NCI-H526 treated with DMSO at 0.1 percent for 48 hours (cell line): ENCODE measurements around the gene TSEN34.

ENCODE experiments used
- DNase-seq: peaks from one replicate; lab custom pipeline; 2025; lab: John Stamatoyannopoulos, UW

TSEN34 gene

GRCh38 chr19:54191011-54191810, at the start of gene TSEN34:
Gene TSEN34, plus strand, starts transcription at chr19:54191308. Its CDS starts 57 bp downstream, at chr19:54191365.
- peak; percentile 92 for DNase-seq

- DNase-seq: no peak
Observed at GRCh38 chr19:54141356-54141755, 49.8 kb upstream of the TSEN34 start.

GRCh38 chr19:54142166-54142780, 48.8 kb upstream of the TSEN34 start:
- DNase-seq: no peak

GRCh38 chr19:54145541-54146158, 45.5 kb upstream of the TSEN34 start:
- no peak for DNase-seq

- DNase-seq: no peak
Observed at GRCh38 chr19:54147676-54148075, 43.4 kb upstream of the TSEN34 start.

GRCh38 chr19:54148158-54148557, 43.0 kb upstream of the TSEN34 start:
- DNase-seq: no peak

- no peak for DNase-seq
Observed at GRCh38 chr19:54149021-54149812, 41.9 kb upstream of the TSEN34 start.

GRCh38 chr19:54151362-54152035, 39.6 kb upstream of the TSEN34 start:
- DNase-seq: no peak

- DNase-seq: no peak
Observed at GRCh38 chr19:54152267-54152666, 38.8 kb upstream of the TSEN34 start.

- DNase-seq: no peak
Observed at GRCh38 chr19:54152878-54153524, 38.1 kb upstream of the TSEN34 start.

- no peak for DNase-seq
Observed at GRCh38 chr19:54153731-54154326, 37.3 kb upstream of the TSEN34 start.

GRCh38 chr19:54154603-54155345, 36.3 kb upstream of the TSEN34 start:
- no peak for DNase-seq

- no peak for DNase-seq
Observed at GRCh38 chr19:54155694-54156093, 35.4 kb upstream of the TSEN34 start.

- no peak for DNase-seq
Observed at GRCh38 chr19:54156490-54156889, 34.6 kb upstream of the TSEN34 start.

- no peak for DNase-seq
Observed at GRCh38 chr19:54156953-54157352, 34.2 kb upstream of the TSEN34 start.

- DNase-seq: no peak
Observed at GRCh38 chr19:54158812-54159351, 32.2 kb upstream of the TSEN34 start.

GRCh38 chr19:54159352-54160181, 31.5 kb upstream of the TSEN34 start, which contains the start of gene LENG1:
Gene LENG1, minus strand, starts transcription at chr19:54159721. Its CDS starts 26 bp downstream, at chr19:54159695.
- peak; percentile 100 for DNase-seq

GRCh38 chr19:54160182-54160811, 30.8 kb upstream of the TSEN34 start:
- DNase-seq: no peak
